Measurements from ENCODE around the gene INSYN2B. TPM values are rescaled to one million over a fixed set of nuclear protein-coding genes. Genes with fewer than 3 reads are reported as not detected.

The INSYN2B gene
- total and polyA plus RNA-seq, 2 experiments from 2014 or later = 1.5 TPM; not detected in 1

- TF ChIP-seq EZH2 (IDR thresholded peaks at IDR 0.05; ENCODE audit: borderline replicate concordance) (no peak), EZH2phosphoT487 (IDR thresholded peaks at IDR 0.05; ENCODE audit: low read depth, severe bottlenecking, unreplicated experiment) (no peak), CTCF (IDR thresholded peaks at IDR 0.05; ENCODE audit: poor library complexity) (no peak)
- WGBS (ENCODE audit: low lambda C conversion rate, missing lambda C conversion rate) = 80% methylated on average over 4 of the region's 4 CpGs
- no peaks in the 10 kb centered on the region for H3K9me2 ChIP-seq (replicated peaks; ENCODE audit: insufficient read depth)
- no peak for DNase-seq (ENCODE audit: low spot score)
- H2AFZ ChIP-seq = no peak overlapping the region
- no peak overlapping the region for H3K27ac ChIP-seq
- no peak overlapping the region for H3K4me2 ChIP-seq
- H3K36me3 ChIP-seq (replicated peaks; ENCODE audit: insufficient read depth, low read depth) = no peaks in the 10 kb centered on the region
- H3K9me3 ChIP-seq (ENCODE audit: low read depth) = no peaks in the 10 kb centered on the region
- no peaks in the 10 kb centered on the region for H3K79me2 ChIP-seq
- H3K4me1 ChIP-seq (ENCODE audit: insufficient read depth) = no peaks in the 10 kb centered on the region
- H3K27me3 ChIP-seq = peaks cover 4% of the 10 kb centered on the region
- H3K4me3 ChIP-seq = no peak overlapping the region
- no peaks in the 10 kb centered on the region for H4K20me1 ChIP-seq (ENCODE audit: insufficient read depth, poor library complexity, severe bottlenecking)
Observed at GRCh38 chr5:169911448-169912212, 68.7 kb downstream of the INSYN2B start.

- WGBS (ENCODE audit: low lambda C conversion rate, missing lambda C conversion rate) = 85% methylated on average over 5 of the region's 5 CpGs
- TF ChIP-seq EZH2phosphoT487 (IDR thresholded peaks at IDR 0.05; ENCODE audit: low read depth, severe bottlenecking, unreplicated experiment) (no peak), CTCF (IDR thresholded peaks at IDR 0.05; ENCODE audit: poor library complexity) (no peak), EZH2 (IDR thresholded peaks at IDR 0.05; ENCODE audit: borderline replicate concordance) (no peak)
- H3K9me2 ChIP-seq (replicated peaks; ENCODE audit: insufficient read depth) = no peaks in the 10 kb centered on the region
Observed at GRCh38 chr5:169910393-169910792, 69.9 kb downstream of the INSYN2B start.

GRCh38 chr5:169909945-169910344 is 70.3 kb downstream of the INSYN2B start:
- Histone ChIP-seq H3K9me2 (replicated peaks; ENCODE audit: insufficient read depth) (no peaks in the 10 kb centered on the region), H3K4me3 (no peak overlapping the region)

More at GRCh38 chr5:169910393-169910792, 69.9 kb downstream of the INSYN2B start:
- Histone ChIP-seq H3K27ac (no peak overlapping the region), H3K9me3 (ENCODE audit: low read depth) (no peaks in the 10 kb centered on the region), H3K27me3 (peaks cover 4% of the 10 kb centered on the region), H2AFZ (no peak overlapping the region), H3K79me2 (no peaks in the 10 kb centered on the region), H3K4me2 (no peak overlapping the region), H4K20me1 (ENCODE audit: insufficient read depth, poor library complexity, severe bottlenecking) (no peaks in the 10 kb centered on the region), H3K4me3 (no peak overlapping the region), H3K36me3 (replicated peaks; ENCODE audit: insufficient read depth, low read depth) (no peaks in the 10 kb centered on the region), H3K4me1 (ENCODE audit: insufficient read depth) (no peaks in the 10 kb centered on the region)
- DNase-seq (ENCODE audit: low spot score) = no peak

More at GRCh38 chr5:169909945-169910344, 70.3 kb downstream of the INSYN2B start:
- H4K20me1 ChIP-seq (ENCODE audit: insufficient read depth, poor library complexity, severe bottlenecking) = no peaks in the 10 kb centered on the region
- no peaks in the 10 kb centered on the region for H3K9me3 ChIP-seq (ENCODE audit: low read depth)
- WGBS (ENCODE audit: low lambda C conversion rate, missing lambda C conversion rate) = 71% methylated on average over 3 of the region's 3 CpGs
- DNase-seq (ENCODE audit: low spot score) = no peak
- no peak overlapping the region for H2AFZ ChIP-seq
- no peak overlapping the region for H3K4me2 ChIP-seq
- no peaks in the 10 kb centered on the region for H3K36me3 ChIP-seq (replicated peaks; ENCODE audit: insufficient read depth, low read depth)
- TF ChIP-seq CTCF (IDR thresholded peaks at IDR 0.05; ENCODE audit: poor library complexity) (no peak), EZH2phosphoT487 (IDR thresholded peaks at IDR 0.05; ENCODE audit: low read depth, severe bottlenecking, unreplicated experiment) (no peak), EZH2 (IDR thresholded peaks at IDR 0.05; ENCODE audit: borderline replicate concordance) (no peak)
- H3K79me2 ChIP-seq = no peaks in the 10 kb centered on the region
- peaks cover 4% of the 10 kb centered on the region for H3K27me3 ChIP-seq
- no peak overlapping the region for H3K27ac ChIP-seq
- no peaks in the 10 kb centered on the region for H3K4me1 ChIP-seq (ENCODE audit: insufficient read depth)

All from hepatocyte (in vitro differentiated cells).